ENCODE results near the gene COL6A1. TPM values are rescaled to one million over a fixed set of nuclear protein-coding genes. Genes with fewer than 3 reads are reported as not detected.

The COL6A1 gene
- total RNA-seq, 1 experiment from 2014 or later: 193 TPM

DNA sequence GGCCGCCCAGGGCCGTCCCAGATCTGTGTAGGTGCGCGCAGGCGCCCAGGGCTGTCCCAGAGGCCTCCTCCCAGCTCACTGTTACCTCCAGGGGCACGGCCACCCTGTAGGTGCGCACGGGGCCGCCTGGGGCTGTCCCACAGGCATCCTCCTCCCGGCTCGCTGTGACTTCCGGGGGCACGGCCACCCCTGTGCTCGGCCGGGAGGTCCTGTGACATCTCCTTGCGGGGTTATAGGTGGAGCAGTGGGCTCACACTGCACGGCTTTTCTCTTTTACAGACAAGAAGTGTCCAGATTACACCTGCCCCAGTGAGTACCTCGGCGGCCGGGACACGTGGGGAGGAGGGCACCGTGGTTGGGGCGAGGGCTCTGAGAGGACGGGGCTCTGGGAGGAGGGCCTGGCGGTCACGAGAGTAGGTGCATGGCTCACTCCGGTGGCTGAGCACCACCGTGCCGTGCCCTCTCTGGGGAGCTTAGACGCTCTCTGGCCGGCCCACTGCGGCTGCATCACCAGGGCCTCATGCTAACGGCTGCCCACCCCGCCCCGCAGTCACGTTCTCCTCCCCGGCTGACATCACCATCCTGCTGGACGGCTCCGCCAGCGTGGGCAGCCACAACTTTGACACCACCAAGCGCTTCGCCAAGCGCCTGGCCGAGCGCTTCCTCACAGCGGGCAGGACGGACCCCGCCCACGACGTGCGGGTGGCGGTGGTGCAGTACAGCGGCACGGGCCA, 21.4 kb downstream of the COL6A1 start:
- H3K27ac Mint-ChIP-seq: no peak overlapping the region
- Histone ChIP-seq H2BK5ac (ENCODE audit: insufficient read length, low read length) (no peak overlapping the region), H2BK20ac (ENCODE audit: low read depth, low read length, poor library complexity, severe bottlenecking) (no peak overlapping the region), H3K79me1 (ENCODE audit: insufficient read depth, low read depth, low read length, poor library complexity, severe bottlenecking) (no peaks in the 10 kb centered on the region), H3K27me3 (ENCODE audit: insufficient read depth, low read length) (no peaks in the 10 kb centered on the region), H3K18ac (ENCODE audit: insufficient read length, low read depth, low read length) (no peak overlapping the region), H3K27ac (ENCODE audit: insufficient read length, low read depth, low read length) (no peak overlapping the region), H4K20me1 (ENCODE audit: control insufficient read depth, insufficient read depth, insufficient read length) (no peaks in the 10 kb centered on the region), H2BK120ac (ENCODE audit: low read depth, low read length, poor library complexity, severe bottlenecking) (no peak overlapping the region), H3T11ph (ENCODE audit: low read length) (no peak overlapping the region), H2BK12ac (ENCODE audit: insufficient read length, low read depth, low read length) (no peak overlapping the region), H2BK15ac (ENCODE audit: low read depth, low read length) (no peak overlapping the region), H3K9ac (ENCODE audit: extremely low read depth, insufficient read length, low read length) (no peak overlapping the region), H3K9me3 (ENCODE audit: control insufficient read depth, low read depth, low read length) (no peaks in the 10 kb centered on the region), H3K4me2 (ENCODE audit: insufficient read depth, insufficient read length, low read length) (no peak overlapping the region), H4K91ac (ENCODE audit: insufficient read length, low read depth, low read length) (no peak overlapping the region), H3K23ac (ENCODE audit: insufficient read length, low read depth, low read length) (no peak overlapping the region), H3K4ac (ENCODE audit: low read depth, low read length) (no peak overlapping the region), H2AFZ (ENCODE audit: low read length) (no peak overlapping the region), H3K4me1 (ENCODE audit: insufficient read depth, low read length) (no peaks in the 10 kb centered on the region), H3K14ac (ENCODE audit: insufficient read depth, low read length) (no peak overlapping the region), H2AK5ac (ENCODE audit: insufficient read length, low read length) (no peak overlapping the region), H4K8ac (replicated peaks; ENCODE audit: insufficient read length, low read depth, low read length) (no peak overlapping the region), H3K23me2 (ENCODE audit: insufficient read length, low read depth, low read length, poor library complexity, severe bottlenecking) (no peaks in the 10 kb centered on the region), H3K79me2 (ENCODE audit: insufficient read depth, low read length) (no peaks in the 10 kb centered on the region), H3K56ac (ENCODE audit: insufficient read length, low read depth, low read length) (no peak overlapping the region), H4K5ac (ENCODE audit: insufficient read length, low read depth, low read length) (no peak overlapping the region)
- no peaks in the 10 kb centered on the region for H3K4me1 Mint-ChIP-seq
- peaks cover 3 to 5% of the 10 kb centered on the region in 2 experiments; a peak in 2 of 5 replicates for H3K9me3 Mint-ChIP-seq
- H3K4me3 Mint-ChIP-seq: no peak overlapping the region
- TF ChIP-seq, protein P1, sequence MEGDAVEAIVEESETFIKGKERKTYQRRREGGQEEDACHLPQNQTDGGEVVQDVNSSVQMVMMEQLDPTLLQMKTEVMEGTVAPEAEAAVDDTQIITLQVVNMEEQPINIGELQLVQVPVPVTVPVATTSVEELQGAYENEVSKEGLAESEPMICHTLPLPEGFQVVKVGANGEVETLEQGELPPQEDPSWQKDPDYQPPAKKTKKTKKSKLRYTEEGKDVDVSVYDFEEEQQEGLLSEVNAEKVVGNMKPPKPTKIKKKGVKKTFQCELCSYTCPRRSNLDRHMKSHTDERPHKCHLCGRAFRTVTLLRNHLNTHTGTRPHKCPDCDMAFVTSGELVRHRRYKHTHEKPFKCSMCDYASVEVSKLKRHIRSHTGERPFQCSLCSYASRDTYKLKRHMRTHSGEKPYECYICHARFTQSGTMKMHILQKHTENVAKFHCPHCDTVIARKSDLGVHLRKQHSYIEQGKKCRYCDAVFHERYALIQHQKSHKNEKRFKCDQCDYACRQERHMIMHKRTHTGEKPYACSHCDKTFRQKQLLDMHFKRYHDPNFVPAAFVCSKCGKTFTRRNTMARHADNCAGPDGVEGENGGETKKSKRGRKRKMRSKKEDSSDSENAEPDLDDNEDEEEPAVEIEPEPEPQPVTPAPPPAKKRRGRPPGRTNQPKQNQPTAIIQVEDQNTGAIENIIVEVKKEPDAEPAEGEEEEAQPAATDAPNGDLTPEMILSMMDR (conservative IDR thresholded peaks at IDR 0.05): no peak
- H3K36me3 Mint-ChIP-seq (ENCODE audit: insufficient read depth in 1 of 3, low read depth in 3 of 3): peaks cover 14 to 35% (median 16%) of the 10 kb centered on the region in 3 experiments
- DNase-seq: peak; percentile 25
- no peaks in the 10 kb centered on the region for H3K27me3 Mint-ChIP-seq (ENCODE audit: low read depth)
- WGBS (ENCODE audit: extremely low coverage, insufficient read length, low lambda C conversion rate): no CpG with 5 or more reads among the region's 54 CpGs
